KBM-7 (cell line): ENCODE data around the gene APOL1.

Experiments used
- DNase-seq: peaks from one replicate; pipeline ENCODE4 v3.0.0-alpha.2; 2015
- in situ Hi-C: fragments of 300-500 bp; cut with MboI; formaldehyde crosslinking; loops from 2 replicates; pipeline ENCODE4 v1.14.3; 2020; ENCODE audit warnings: low sequenced_read_pairs, low pct_unique_long_range_greater_than_20kb, mixed read lengths

APOL1 gene

GRCh38 chr22:36300396-36301212 lies 47.7 kb downstream of the APOL1 start:
- no peak for DNase-seq
- in situ Hi-C loops: loop anchor here (10.0 kb wide), 1 partner anchor 164 kb away; no protein-coding TSS in a partner anchor

GRCh38 chr22:36301384-36301828 lies 48.5 kb downstream of the APOL1 start:
- in situ Hi-C loops: loop anchor here (10.0 kb wide), 1 partner anchor 163 kb away; no protein-coding TSS in a partner anchor
- DNase-seq: peak; percentile 74

GRCh38 chr22:36301851-36302250 lies 48.9 kb downstream of the APOL1 start:
- in situ Hi-C loops: loop anchor here (10.0 kb wide), 1 partner anchor 163 kb away; no protein-coding TSS in a partner anchor
- DNase-seq: no peak

GRCh38 chr22:36302439-36303114 lies 49.6 kb downstream of the APOL1 start:
- in situ Hi-C loops: loop anchor here (10.0 kb wide), 1 partner anchor 162 kb away; no protein-coding TSS in a partner anchor
- no peak for DNase-seq

GRCh38 chr22:36303115-36303467 lies 50.2 kb downstream of the APOL1 start:
- in situ Hi-C loops: loop anchor here (10.0 kb wide), 1 partner anchor 162 kb away; no protein-coding TSS in a partner anchor
- no peak for DNase-seq

- in situ Hi-C loops: loop anchor here (10.0 kb wide), 1 partner anchor 161 kb away; no protein-coding TSS in a partner anchor
- DNase-seq: no peak
These were observed 50.9 kb downstream of the APOL1 start for GRCh38 chr22:36303874-36304273.

- in situ Hi-C loops: loop anchor here (10.0 kb wide), 1 partner anchor 160 kb away; no protein-coding TSS in a partner anchor
- no peak for DNase-seq
These were observed 51.5 kb downstream of the APOL1 start for GRCh38 chr22:36304429-36304828.

GRCh38 chr22:36305813-36306212 lies 52.9 kb downstream of the APOL1 start:
- DNase-seq: no peak
- in situ Hi-C loops: loop anchor here (10.0 kb wide), 1 partner anchor 159 kb away; no protein-coding TSS in a partner anchor

- in situ Hi-C loops: loop anchor here (10.0 kb wide), 1 partner anchor 159 kb away; no protein-coding TSS in a partner anchor
- no peak for DNase-seq
These were observed 53.3 kb downstream of the APOL1 start for GRCh38 chr22:36306227-36306626.

- no peak for DNase-seq
- in situ Hi-C loops: loop anchor here (10.0 kb wide), 1 partner anchor 156 kb away; no protein-coding TSS in a partner anchor
These were observed 55.9 kb downstream of the APOL1 start for GRCh38 chr22:36308880-36309279.

- no peak for DNase-seq
- in situ Hi-C loops: no loop called here
These were observed 58.6 kb downstream of the APOL1 start for GRCh38 chr22:36311386-36312085.

GRCh38 chr22:36315325-36315724 lies 62.4 kb downstream of the APOL1 start:
- no peak for DNase-seq
- in situ Hi-C loops: no loop called here

GRCh38 chr22:36316419-36316818 lies 63.5 kb downstream of the APOL1 start:
- in situ Hi-C loops: no loop called here
- no peak for DNase-seq
